Mucosa of descending colon (tissue), 3 donors: ENCODE results near the gene DALRD3. TPM values are rescaled to one million over a fixed set of nuclear protein-coding genes. Genes with fewer than 3 reads are reported as not detected.

Experiments
- ATAC-seq: fragments of 200-7000 bp; cut with Tn5 transposase; one replicate; pipeline ENCODE4 v1.9.1; 2020; ENCODE audit warnings: mild to moderate bottlenecking, moderate library complexity
- DNase-seq, 3 donors: peaks; one replicate each; pipeline ENCODE4 v3.0.0-alpha.2; 2020
- H3K36me3 ChIP-seq: fragments of 200-600 bp; one replicate; pipeline ENCODE4 v1.8.0; 2021; ENCODE audit warnings: low read depth, mild to moderate bottlenecking
- H3K4me1 ChIP-seq: fragments of 200-600 bp; one replicate; pipeline ENCODE4 v1.8.0; 2021; ENCODE audit warnings: low read depth, mild to moderate bottlenecking
- H3K4me3 ChIP-seq: fragments of 200-600 bp; one replicate; pipeline ENCODE4 v1.8.0; 2021; ENCODE audit warnings: mild to moderate bottlenecking
- H3K9me3 ChIP-seq: fragments of 200-600 bp; one replicate; pipeline ENCODE4 v1.8.0; 2021; ENCODE audit warnings: mild to moderate bottlenecking
- intact Hi-C, 2 donors: fragments of 100-400 bp; cut with DNase I in 1 of 2; cut with micrococcal nuclease in 1 of 2; formaldehyde crosslinking; loops; one replicate each; pipeline versions ENCODE4 v1.11.0 to v1.11.1; 2022; cut with DNase I, micrococcal nuclease
- total RNA-seq, 3 donors: library from RNA; stranded (reverse); fragmentation: NEBNext Ultra II Directional in 2 of 3; extraction: Animal tissue kit (Norgen Biotek cat#: 25700) in 2 of 3; gene quantifications; one replicate each; pipeline versions ENCODE4 v1.2.1 to v1.2.4, GENCODE V29; 2021 to 2023
- TF ChIP-seq, protein P1 (sequence below): fragments of 200-600 bp; IDR thresholded peaks from one replicate; pipeline ENCODE4 v1.8.0; 2022; ENCODE audit warnings: antibody characterized with exemption, mild to moderate bottlenecking
- donor health status: DM: no; HTN: no; CAD: no; lungs with moderate emphysema.
- donor health status: DM: no; HTN: no; CAD: no.
- donor health status: DM: no; HTN: yes; CAD: no.

Gene DALRD3
- total RNA-seq, 3 donors from 2014 or later = 16.7 to 32.7 (median 18.9) TPM

DNA sequence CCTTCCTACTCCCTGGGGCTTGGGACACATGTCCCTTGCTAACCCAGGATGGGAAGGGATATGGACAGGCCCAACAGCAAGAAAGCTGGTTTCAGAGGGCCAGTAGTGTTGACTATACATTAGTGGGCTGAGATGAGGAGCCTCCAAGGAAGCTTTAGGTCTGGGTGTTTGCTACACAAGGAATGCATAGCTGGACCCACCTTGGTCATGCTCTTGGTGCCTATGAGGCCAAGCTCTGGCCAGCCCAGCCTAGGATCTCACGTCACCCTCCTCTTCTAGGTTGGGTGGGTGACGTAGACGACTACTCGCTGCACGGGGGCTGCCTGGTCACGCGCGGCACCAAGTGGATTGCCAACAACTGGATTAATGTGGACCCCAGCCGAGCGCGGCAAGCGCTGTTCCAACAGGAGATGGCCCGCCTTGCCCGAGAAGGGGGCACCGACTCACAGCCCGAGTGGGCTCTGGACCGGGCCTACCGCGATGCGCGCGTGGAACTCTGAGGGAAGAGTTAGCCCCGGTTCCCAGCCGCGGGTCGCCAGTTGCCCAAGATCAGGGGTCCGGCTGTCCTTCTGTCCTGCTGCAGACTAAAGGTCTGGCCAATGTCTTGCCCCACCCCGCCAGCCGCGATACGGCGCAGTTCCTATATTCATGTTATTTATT lies 11.8 kb downstream of the DALRD3 start:
- intact Hi-C loops = no loop called here
- H3K4me1 ChIP-seq = peaks cover 9% of the 10 kb centered on the region

GRCh38 chr3:49005998-49006397 lies 12.4 kb downstream of the DALRD3 start:
- DNase-seq (no peak), ATAC-seq (no peak)
- H3K4me3 ChIP-seq = no peak overlapping the region
- peaks cover 9% of the 10 kb centered on the region for H3K4me1 ChIP-seq
- TF ChIP-seq, protein P1, sequence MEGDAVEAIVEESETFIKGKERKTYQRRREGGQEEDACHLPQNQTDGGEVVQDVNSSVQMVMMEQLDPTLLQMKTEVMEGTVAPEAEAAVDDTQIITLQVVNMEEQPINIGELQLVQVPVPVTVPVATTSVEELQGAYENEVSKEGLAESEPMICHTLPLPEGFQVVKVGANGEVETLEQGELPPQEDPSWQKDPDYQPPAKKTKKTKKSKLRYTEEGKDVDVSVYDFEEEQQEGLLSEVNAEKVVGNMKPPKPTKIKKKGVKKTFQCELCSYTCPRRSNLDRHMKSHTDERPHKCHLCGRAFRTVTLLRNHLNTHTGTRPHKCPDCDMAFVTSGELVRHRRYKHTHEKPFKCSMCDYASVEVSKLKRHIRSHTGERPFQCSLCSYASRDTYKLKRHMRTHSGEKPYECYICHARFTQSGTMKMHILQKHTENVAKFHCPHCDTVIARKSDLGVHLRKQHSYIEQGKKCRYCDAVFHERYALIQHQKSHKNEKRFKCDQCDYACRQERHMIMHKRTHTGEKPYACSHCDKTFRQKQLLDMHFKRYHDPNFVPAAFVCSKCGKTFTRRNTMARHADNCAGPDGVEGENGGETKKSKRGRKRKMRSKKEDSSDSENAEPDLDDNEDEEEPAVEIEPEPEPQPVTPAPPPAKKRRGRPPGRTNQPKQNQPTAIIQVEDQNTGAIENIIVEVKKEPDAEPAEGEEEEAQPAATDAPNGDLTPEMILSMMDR = no peak
- no peaks in the 10 kb centered on the region for H3K9me3 ChIP-seq
- no peaks in the 10 kb centered on the region for H3K36me3 ChIP-seq
- intact Hi-C loops = no loop called here

More for the DNA sequence above, 11.8 kb downstream of the DALRD3 start:
- H3K4me3 ChIP-seq = peak overlapping the region; percentile 51
- peak in 1 of 3 donors; percentile 76 for DNase-seq
- TF ChIP-seq, protein P1 = no peak
- no peaks in the 10 kb centered on the region for H3K36me3 ChIP-seq
- no peaks in the 10 kb centered on the region for H3K9me3 ChIP-seq
- peak; percentile 0 for ATAC-seq

- Histone ChIP-seq H3K9me3 (no peaks in the 10 kb centered on the region), H3K36me3 (no peaks in the 10 kb centered on the region), H3K4me1 (peaks cover 9% of the 10 kb centered on the region), H3K4me3 (no peak overlapping the region)
- TF ChIP-seq, protein P1 = no peak
- intact Hi-C loops = no loop called here
- DNase-seq (no peak), ATAC-seq (no peak)
Measured at GRCh38 chr3:49005303-49005680, 13.1 kb downstream of the DALRD3 start.

GRCh38 chr3:49004352-49005302 lies 13.8 kb downstream of the DALRD3 start:
- DNase-seq = peak; percentile 81 to 87 (median 84)
- intact Hi-C loops = no loop called here
- no peak for ATAC-seq
- Histone ChIP-seq H3K4me3 (no peak overlapping the region), H3K36me3 (no peaks in the 10 kb centered on the region), H3K4me1 (peaks cover 9% of the 10 kb centered on the region), H3K9me3 (no peaks in the 10 kb centered on the region)
- TF ChIP-seq, protein P1 = no peak

DNA sequence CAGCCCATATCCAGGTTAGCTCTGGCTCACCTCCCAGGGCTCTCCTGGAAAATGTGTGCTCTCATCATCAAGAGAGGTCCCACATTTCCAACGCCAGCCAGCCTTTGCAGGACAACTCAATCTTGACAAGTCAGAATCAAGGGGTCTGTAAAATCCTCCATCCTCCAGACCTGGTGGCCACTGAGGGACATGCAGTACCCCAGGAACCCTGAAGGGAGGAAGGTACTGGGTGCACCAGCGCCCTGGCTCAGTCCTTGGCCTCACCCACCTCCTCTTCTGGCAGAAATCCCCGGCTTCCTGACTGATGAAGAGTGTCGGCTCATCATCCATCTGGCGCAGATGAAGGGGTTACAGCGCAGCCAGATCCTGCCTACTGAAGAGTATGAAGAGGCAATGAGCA lies 17.2 kb downstream of the DALRD3 start:
- H3K36me3 ChIP-seq = no peaks in the 10 kb centered on the region
- H3K4me1 ChIP-seq = peaks cover 6% of the 10 kb centered on the region
- H3K4me3 ChIP-seq = no peak overlapping the region
- DNase-seq = no peak
- H3K9me3 ChIP-seq = no peaks in the 10 kb centered on the region
- no peak for ATAC-seq
- TF ChIP-seq, protein P1 = no peak
- intact Hi-C loops = no loop called here
